ENCODE results near the gene WDR48. TPM values are rescaled to one million over a fixed set of nuclear protein-coding genes. Genes with fewer than 3 reads are reported as not detected.

Gene WDR48
- total RNA-seq, 4 donors from 2014 or later: 26.1 to 37.0 (median 34.2) TPM

DNA sequence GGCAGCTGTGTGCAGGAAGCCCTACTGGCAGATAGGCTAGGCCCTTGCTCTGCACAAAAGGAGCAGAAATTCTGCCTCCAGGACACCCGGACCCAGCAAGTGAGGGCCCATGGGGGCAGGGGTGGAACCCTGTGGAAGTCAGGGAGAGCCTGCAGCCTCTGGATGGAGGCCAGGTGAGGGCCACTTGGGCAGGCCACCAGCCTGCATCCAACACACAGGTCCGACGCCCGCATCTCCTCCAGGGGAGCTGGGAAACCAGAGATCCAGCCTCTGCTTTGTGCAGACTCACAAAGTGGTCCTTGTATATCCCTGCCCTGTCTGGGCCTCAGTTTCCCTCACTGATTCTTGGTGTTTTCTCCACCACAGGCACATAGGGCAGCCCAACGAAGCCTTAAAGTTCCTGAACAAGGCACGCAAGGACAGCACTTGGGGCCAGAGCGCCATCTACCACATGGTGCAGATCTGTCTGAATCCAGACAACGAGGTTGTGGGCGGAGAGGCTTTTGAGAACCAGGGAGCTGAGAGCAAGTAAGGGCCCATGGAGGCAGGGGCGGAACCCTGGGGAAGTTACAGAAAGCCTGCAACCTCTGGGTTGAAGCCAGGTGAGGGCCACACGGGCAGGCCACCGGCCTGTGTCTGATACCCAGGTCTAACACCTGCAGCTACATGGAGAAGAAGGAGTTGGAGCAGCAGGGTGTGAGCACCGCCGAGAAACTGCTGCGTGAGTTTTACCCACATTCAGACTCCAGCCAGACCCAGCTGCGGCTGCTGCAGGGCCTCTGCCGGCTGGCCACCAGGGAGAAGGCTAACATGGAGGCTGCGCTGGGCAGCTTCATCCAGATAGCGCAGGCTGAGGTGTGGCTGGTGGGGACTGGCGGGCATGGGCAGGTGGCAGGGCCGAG is 85.0 kb downstream of the WDR48 start:
- TF ChIP-seq, protein P1, sequence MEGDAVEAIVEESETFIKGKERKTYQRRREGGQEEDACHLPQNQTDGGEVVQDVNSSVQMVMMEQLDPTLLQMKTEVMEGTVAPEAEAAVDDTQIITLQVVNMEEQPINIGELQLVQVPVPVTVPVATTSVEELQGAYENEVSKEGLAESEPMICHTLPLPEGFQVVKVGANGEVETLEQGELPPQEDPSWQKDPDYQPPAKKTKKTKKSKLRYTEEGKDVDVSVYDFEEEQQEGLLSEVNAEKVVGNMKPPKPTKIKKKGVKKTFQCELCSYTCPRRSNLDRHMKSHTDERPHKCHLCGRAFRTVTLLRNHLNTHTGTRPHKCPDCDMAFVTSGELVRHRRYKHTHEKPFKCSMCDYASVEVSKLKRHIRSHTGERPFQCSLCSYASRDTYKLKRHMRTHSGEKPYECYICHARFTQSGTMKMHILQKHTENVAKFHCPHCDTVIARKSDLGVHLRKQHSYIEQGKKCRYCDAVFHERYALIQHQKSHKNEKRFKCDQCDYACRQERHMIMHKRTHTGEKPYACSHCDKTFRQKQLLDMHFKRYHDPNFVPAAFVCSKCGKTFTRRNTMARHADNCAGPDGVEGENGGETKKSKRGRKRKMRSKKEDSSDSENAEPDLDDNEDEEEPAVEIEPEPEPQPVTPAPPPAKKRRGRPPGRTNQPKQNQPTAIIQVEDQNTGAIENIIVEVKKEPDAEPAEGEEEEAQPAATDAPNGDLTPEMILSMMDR (IDR thresholded peaks at IDR 0.05; ENCODE audit: low read depth): no peak

DNA sequence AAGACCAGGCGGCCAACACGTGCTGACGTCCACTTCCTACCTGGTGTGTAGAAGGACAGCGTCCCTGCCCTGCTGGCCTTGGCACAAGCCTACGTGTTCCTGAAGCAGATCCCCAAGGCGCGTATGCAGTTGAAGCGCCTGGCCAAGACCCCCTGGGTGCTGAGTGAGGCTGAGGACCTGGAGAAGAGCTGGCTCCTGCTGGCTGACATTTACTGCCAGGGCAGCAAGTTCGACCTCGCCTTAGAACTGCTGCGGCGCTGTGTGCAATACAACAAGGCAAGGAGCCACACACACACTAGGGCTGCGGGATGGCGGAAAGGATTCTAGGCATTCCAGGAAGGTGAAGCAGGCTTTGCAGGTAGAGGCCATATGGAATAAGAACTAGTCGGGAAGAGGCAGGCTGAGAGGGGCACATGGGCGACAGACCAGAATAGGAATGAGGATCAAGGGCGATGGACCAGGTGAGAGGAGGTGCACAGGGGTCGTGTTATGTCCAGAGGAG is 85.7 kb downstream of the WDR48 start:
- TF ChIP-seq, protein P1 (IDR thresholded peaks at IDR 0.05; ENCODE audit: low read depth): no peak

DNA sequence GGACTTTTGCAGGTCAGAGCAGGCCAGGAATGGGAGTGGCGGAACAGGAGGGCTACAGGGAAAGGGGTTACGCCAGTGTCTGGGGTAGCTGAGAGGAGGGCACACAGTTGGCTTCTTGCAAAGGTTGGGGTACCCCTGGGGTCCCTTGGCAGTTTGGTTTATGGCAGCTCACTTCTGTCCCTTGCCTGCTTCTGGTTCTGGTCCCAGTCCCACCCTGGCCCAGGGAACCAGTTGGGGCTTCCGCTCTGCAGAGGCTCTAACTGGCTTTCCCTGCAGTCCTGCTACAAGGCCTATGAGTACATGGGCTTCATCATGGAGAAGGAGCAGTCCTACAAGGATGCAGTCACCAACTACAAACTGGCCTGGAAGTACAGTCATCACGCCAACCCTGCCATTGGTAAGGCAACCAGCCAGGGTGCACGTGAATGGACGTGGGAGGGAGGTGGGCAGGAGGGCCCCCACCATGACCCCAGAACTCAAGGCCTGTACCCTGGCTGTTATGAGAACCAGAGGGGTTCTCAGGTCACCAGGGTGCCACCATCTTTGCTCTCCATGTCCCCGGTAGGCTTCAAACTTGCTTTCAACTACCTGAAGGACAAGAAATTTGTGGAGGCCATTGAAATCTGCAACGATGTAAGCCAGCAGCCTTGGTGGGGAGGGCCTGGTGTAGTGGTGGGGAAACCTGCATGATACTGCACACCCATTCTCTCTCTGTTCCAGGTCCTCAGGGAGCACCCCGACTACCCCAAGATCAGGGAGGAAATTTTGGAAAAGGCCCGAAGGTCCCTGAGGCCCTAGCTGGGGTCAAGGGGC is 86.4 kb downstream of the WDR48 start:
- TF ChIP-seq, protein P1 (IDR thresholded peaks at IDR 0.05; ENCODE audit: low read depth): no peak

DNA sequence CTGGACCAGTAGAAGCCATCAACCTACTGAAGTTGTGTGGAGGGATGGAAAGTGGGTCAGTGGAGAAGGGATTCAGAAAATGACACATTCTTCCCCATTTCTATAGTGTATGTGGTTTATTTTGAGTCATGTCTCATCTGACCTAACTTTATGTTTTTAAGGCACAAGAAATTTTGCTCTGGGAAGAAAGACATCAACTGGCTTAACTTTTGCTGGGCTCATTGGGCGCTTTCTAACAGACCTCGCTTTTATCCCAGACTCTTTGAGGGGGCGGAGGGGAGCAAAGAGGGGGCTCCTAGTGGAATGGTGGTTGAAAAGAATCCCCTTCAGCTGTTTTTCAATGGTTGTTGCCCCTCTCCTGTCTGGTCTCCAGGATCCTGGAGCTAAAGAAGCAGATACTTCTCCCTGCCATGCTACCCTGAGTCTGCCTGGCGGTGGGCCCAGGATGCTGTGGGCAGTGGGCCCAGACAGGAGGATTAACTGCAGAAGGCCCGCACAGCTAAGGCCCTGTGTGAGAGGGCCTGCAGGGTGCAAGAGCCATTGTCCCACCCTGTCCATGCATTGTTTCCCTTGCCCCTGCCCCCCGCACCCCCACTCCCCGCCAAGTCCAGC is 87.1 kb downstream of the WDR48 start:
- TF ChIP-seq, protein P1 (IDR thresholded peaks at IDR 0.05; ENCODE audit: low read depth): no peak

DNA sequence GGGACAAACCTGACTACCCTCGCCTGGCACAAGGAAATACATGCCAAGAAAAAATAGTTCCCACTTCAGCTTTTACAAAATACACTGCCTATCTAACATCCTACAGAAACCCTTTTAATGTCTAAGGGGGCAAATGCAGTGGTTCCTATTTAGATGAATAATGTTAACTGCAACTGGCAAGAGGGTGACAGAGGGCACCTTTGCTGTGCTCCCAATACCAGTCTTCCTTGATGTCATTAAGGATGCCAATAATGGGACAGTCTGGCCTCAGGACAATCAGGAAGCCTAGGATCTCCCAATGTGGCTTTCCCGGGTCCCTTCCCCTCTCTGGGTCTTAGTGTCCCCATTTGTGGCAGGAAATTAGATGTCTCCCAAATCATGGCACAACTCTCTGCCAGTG is 87.6 kb downstream of the WDR48 start:
- TF ChIP-seq, protein P1 (IDR thresholded peaks at IDR 0.05; ENCODE audit: low read depth): no peak

DNA sequence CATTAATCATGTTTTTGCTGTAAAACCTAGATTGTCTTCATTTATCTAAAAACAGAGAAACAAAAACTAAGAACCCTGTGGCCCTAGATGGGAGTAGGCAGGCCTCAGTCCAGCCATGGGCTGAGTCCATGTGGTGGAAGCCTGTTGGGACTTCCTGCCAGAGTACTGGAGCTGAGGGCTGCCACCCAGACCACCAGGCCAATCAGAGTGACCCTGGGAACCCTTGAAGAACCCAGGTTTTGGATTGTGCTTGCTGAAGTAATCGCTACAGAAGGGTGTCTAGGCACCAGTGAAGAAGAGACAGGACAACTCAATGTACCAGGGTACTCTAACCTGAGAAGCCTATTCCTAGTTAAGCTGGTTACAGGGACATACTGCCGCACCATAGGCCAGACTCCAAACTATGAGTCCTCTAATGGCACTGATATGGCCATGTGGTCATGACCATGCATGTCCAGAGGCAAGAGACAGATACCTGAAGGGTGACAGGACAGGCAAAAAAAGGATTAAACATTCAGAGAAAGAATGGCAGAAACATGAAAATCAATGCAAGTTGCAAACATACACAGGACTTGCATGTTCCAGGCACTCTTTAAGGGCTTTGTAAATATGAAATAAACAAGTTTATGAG is 88.6 kb downstream of the WDR48 start:
- TF ChIP-seq, protein P1 (IDR thresholded peaks at IDR 0.05; ENCODE audit: low read depth): no peak

Measured in subcutaneous adipose tissue (tissue), 4 donors.